Neural progenitor cell (in vitro differentiated cells): ENCODE results near the gene FMO3. TPM values are rescaled to one million over a fixed set of nuclear protein-coding genes. Genes with fewer than 3 reads are reported as not detected.

Source experiments
- DNase-seq: peaks from one replicate; pipeline ENCODE4 v3.0.0-alpha.2; 2016; ENCODE audit warnings: low spot score
- H2AFZ ChIP-seq: fragments of 200-600 bp; sonication (generic); replicated peaks from 2 replicates; pipeline ENCODE4 v1.6.1; 2016; ENCODE audit warnings: antibody characterized with exemption
- H3F3A ChIP-seq: fragments of 200-600 bp; sonication (generic); 2 replicates; pipeline ENCODE4 v1.6.1; 2016; ENCODE audit warnings: antibody characterized with exemption, low read depth
- H3K27ac ChIP-seq: fragments of 200-600 bp; sonication (generic); 2 replicates; pipeline ENCODE4 v1.5.1; 2016; ENCODE audit warnings: mild to moderate bottlenecking
- H3K27me3 ChIP-seq: fragments of 200-600 bp; sonication (generic); 2 replicates; pipeline ENCODE4 v1.6.1; 2016; ENCODE audit warnings: mild to moderate bottlenecking, moderate library complexity
- H3K36me3 ChIP-seq: fragments of 200-600 bp; sonication (generic); 2 replicates; pipeline ENCODE4 v1.5.1; 2016
- H3K4me1 ChIP-seq: fragments of 200-600 bp; sonication (generic); 2 replicates; pipeline ENCODE4 v1.6.1; 2016; ENCODE audit warnings: mixed run types
- H3K4me2 ChIP-seq: fragments of 200-600 bp; sonication (generic); 2 replicates; pipeline ENCODE4 v1.6.1; 2016
- H3K4me3 ChIP-seq: fragments of 200-600 bp; sonication (generic); 2 replicates; pipeline ENCODE4 v1.5.1; 2016
- H3K79me2 ChIP-seq: fragments of 200-600 bp; sonication (generic); 2 replicates; pipeline ENCODE4 v1.6.1; 2016; ENCODE audit warnings: low read depth
- H3K9ac ChIP-seq: fragments of 200-600 bp; sonication (generic); 2 replicates; pipeline ENCODE4 v1.6.1; 2016
- H3K9me3 ChIP-seq: fragments of 200-600 bp; sonication (generic); 2 replicates; pipeline ENCODE4 v1.5.1; 2016; ENCODE audit warnings: low read depth
- H4K20me1 ChIP-seq: fragments of 200-600 bp; sonication (generic); 2 replicates; pipeline ENCODE4 v1.6.1; 2016; ENCODE audit warnings: low read depth
- H3K27ac Mint-ChIP-seq: 3 replicates; pipeline ENCODE4 v1.8.0; 2021; ENCODE audit warnings: mixed read lengths
- H3K27me3 Mint-ChIP-seq: 2 replicates; pipeline ENCODE4 v1.8.0; 2022; ENCODE audit warnings: low read depth, mild to moderate bottlenecking, inconsistent platforms, moderate library complexity, mixed read lengths; ENCODE audit not compliant: insufficient read depth
- H3K36me3 Mint-ChIP-seq: 3 replicates; pipeline ENCODE4 v1.8.0; 2021; ENCODE audit warnings: mixed read lengths
- H3K4me1 Mint-ChIP-seq: 3 replicates; pipeline ENCODE4 v1.8.0; 2021; ENCODE audit warnings: mixed read lengths
- H3K4me3 Mint-ChIP-seq: 3 replicates; pipeline ENCODE4 v1.8.0; 2021; ENCODE audit warnings: mild to moderate bottlenecking, moderate library complexity, mixed read lengths
- H3K9me3 Mint-ChIP-seq: 3 replicates; pipeline ENCODE4 v1.8.0; 2020; ENCODE audit warnings: mixed read lengths
- CTCF ChIP-seq: fragments of 200-600 bp; sonication (generic); IDR thresholded peaks from 2 replicates; pipeline ENCODE4 v1.5.1; 2017; ENCODE audit warnings: antibody characterized with exemption, mild to moderate bottlenecking
- EZH2 ChIP-seq: fragments of 200-600 bp; sonication (generic); IDR thresholded peaks from 2 replicates; pipeline ENCODE4 v1.6.1; 2017; ENCODE audit warnings: antibody characterized with exemption, mild to moderate bottlenecking, moderate library complexity
- EZH2phosphoT487 ChIP-seq: fragments of 200-600 bp; sonication (generic); IDR thresholded peaks from 2 replicates; pipeline ENCODE4 v1.6.1; 2017; ENCODE audit warnings: antibody characterized with exemption
- total RNA-seq: library from RNA; depleted of rRNA; stranded (reverse); fragments of >200 nt; gene quantifications from 2 replicates; pipeline ENCODE4 v1.2.3, GENCODE V29; 2015; ENCODE audit warnings: low replicate concordance

FMO3 gene
- total RNA-seq, 1 donor from 2014 or later, result not detected

DNA sequence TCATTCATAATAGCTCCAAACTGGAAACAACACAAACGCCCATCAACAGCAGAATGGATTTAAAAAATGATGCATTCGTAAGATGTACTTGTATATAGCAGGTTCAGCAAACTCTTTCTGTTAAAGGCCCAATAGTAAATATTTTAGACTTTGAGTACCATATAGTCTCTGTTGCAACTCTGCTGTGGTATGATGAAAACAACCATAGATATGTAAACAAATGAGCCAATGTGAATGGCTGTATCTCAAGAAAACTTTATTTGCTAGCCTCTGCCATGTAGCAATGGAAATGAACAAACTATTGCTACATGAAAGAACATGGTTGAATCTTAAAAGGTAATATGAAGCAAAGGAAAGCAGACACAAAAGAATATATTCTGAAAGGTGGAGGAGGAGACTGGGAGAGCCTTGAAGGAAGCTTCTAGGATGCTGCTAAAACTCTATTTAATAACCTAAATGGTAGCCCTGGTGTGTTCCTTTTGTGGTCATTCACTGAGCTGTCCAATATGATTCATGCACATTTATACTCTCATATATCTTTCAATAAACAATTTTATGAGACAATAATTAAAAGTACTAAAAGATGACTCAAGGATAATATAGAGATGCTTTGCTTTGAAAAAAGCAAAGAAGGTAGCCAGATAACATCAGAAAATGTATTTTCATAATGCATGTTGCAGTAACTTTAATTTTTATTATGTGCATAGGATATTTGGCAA, 29.1 kb upstream of the FMO3 start:
- Mint-ChIP-seq H3K36me3 (no peaks in the 10 kb centered on the region), H3K4me3 (no peak overlapping the region), H3K9me3 (no peaks in the 10 kb centered on the region), H3K27me3 (no peaks in the 10 kb centered on the region), H3K27ac (no peak overlapping the region), H3K4me1 (no peaks in the 10 kb centered on the region)
- Histone ChIP-seq H3K27ac (no peak overlapping the region), H3K27me3 (no peaks in the 10 kb centered on the region), H3K9ac (no peak overlapping the region), H3F3A (no peaks in the 10 kb centered on the region), H3K9me3 (no peaks in the 10 kb centered on the region), H3K4me2 (no peak overlapping the region), H3K4me1 (no peaks in the 10 kb centered on the region), H2AFZ (no peak overlapping the region), H3K36me3 (no peaks in the 10 kb centered on the region), H3K4me3 (no peak overlapping the region), H3K79me2 (no peaks in the 10 kb centered on the region), H4K20me1 (no peaks in the 10 kb centered on the region)
- no peak for TF ChIP-seq CTCF
- no peak for TF ChIP-seq EZH2
- no peak for TF ChIP-seq EZH2phosphoT487
- no peak for DNase-seq

GRCh38 chr1:171062902-171063301, 27.8 kb upstream of the FMO3 start:
- Histone ChIP-seq H4K20me1 (no peaks in the 10 kb centered on the region), H3K27ac (no peak overlapping the region), H2AFZ (no peak overlapping the region), H3K4me3 (no peak overlapping the region), H3K36me3 (no peaks in the 10 kb centered on the region), H3K4me2 (no peak overlapping the region), H3K9me3 (no peaks in the 10 kb centered on the region), H3F3A (no peaks in the 10 kb centered on the region), H3K4me1 (no peaks in the 10 kb centered on the region), H3K27me3 (no peaks in the 10 kb centered on the region), H3K79me2 (no peaks in the 10 kb centered on the region), H3K9ac (no peak overlapping the region)
- H3K9me3 Mint-ChIP-seq, result no peaks in the 10 kb centered on the region
- H3K4me3 Mint-ChIP-seq, result no peak overlapping the region
- H3K27me3 Mint-ChIP-seq, result no peaks in the 10 kb centered on the region
- H3K36me3 Mint-ChIP-seq, result no peaks in the 10 kb centered on the region
- DNase-seq, result no peak
- no peak for TF ChIP-seq EZH2
- TF ChIP-seq EZH2phosphoT487, result no peak
- TF ChIP-seq CTCF, result no peak
- no peak overlapping the region for H3K27ac Mint-ChIP-seq
- no peaks in the 10 kb centered on the region for H3K4me1 Mint-ChIP-seq

DNA sequence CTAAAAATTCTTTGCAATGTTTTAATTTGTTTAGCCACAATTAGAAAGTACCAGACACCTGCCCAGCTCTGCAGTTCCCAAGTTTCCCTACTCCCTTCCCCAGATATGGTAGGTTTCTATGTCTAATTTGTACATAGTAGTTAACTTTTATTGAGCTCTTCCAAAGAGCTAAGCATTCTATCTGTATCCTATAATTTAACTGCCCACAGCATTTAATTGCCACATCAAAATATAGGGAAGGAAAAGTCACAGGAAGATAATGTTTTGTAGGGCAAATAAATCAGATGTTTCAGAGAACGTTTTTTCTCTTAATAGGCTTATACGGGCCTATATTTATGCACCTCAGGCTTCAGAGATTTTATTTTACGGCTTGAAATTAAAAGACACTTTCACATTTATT, 15.7 kb upstream of the FMO3 start:
- H3K9ac ChIP-seq, result no peak overlapping the region
- no peaks in the 10 kb centered on the region for H3F3A ChIP-seq
- no peaks in the 10 kb centered on the region for H3K27me3 ChIP-seq
- peaks cover 2% of the 10 kb centered on the region for H3K9me3 Mint-ChIP-seq
- no peak overlapping the region for H3K4me3 ChIP-seq
- H3K27ac ChIP-seq, result no peak overlapping the region
- H3K4me3 Mint-ChIP-seq, result no peak overlapping the region
- no peak overlapping the region for H3K4me2 ChIP-seq
- no peaks in the 10 kb centered on the region for H4K20me1 ChIP-seq
- H3K79me2 ChIP-seq, result no peaks in the 10 kb centered on the region
- H3K36me3 Mint-ChIP-seq, result no peaks in the 10 kb centered on the region
- no peaks in the 10 kb centered on the region for H3K4me1 Mint-ChIP-seq
- H3K4me1 ChIP-seq, result no peaks in the 10 kb centered on the region
- H3K9me3 ChIP-seq, result no peaks in the 10 kb centered on the region
- TF ChIP-seq EZH2 (no peak), EZH2phosphoT487 (no peak), CTCF (no peak)
- no peak overlapping the region for H2AFZ ChIP-seq
- H3K36me3 ChIP-seq, result no peaks in the 10 kb centered on the region
- no peak overlapping the region for H3K27ac Mint-ChIP-seq
- no peak for DNase-seq
- no peaks in the 10 kb centered on the region for H3K27me3 Mint-ChIP-seq
